A549 (cell line): ENCODE data around the gene CHD8. TPM values are rescaled to one million over a fixed set of nuclear protein-coding genes. Genes with fewer than 3 reads are reported as not detected.

ENCODE experiments used
- ATAC-seq, 2 experiments: fragments of 200-7000 bp in 1 of 2; fragments of >200 bp in 1 of 2; cut with Nextera tagmentation in 1 of 2; cut with Tn5 transposase in 1 of 2; 3 replicates each; pipeline versions ENCODE4 v1.8.0 to v1.9.1; 2018 to 2020; ENCODE audit warnings: mild to moderate bottlenecking in 1 of 2, moderate library complexity in 1 of 2
- CTCF ChIA-PET: fragments of 300-600 bp; sonication (Branson Sonifier 250); formaldehyde crosslinking; extraction: SDS; loops from one replicate; lab custom pipeline; 2021; ENCODE audit warnings: antibody characterized with exemption, inconsistent platforms; lab: Yijun Ruan, JAX
- POLR2A ChIA-PET: fragments of 350-600 bp; formaldehyde crosslinking; extraction: SDS; loops from one replicate; lab custom pipeline; 2021; ENCODE audit warnings: antibody characterized with exemption, inconsistent platforms; lab: Yijun Ruan, JAX
- DNase-seq, 2 experiments: peaks; one replicate each; pipeline versions ENCODE4 v3.0.0 to v3.0.0-alpha.2; 2011 to 2016; ENCODE audit warnings: low read depth in 1 of 2, low spot score in 1 of 2
- FAIRE-seq: peaks from 2 replicates; lab custom pipeline; 2011; peaks lifted over from hg19 to GRCh38; lab: Jason Lieb, UNC
- H3K27ac ChIP-seq, 2 experiments: fragments of >200 bp; sonication (Bioruptor Twin); formaldehyde crosslinking; 3 replicates each; pipeline ENCODE4 v1.5.1; 2016 to 2017
- H3K4me1 ChIP-seq: fragments of >200 bp; sonication (Bioruptor Twin); formaldehyde crosslinking; 3 replicates; pipeline ENCODE4 v1.6.1; 2016
- H3K4me2 ChIP-seq: fragments of >200 bp; sonication (Bioruptor Twin); formaldehyde crosslinking; 3 replicates; pipeline ENCODE4 v1.6.1; 2016
- H3K4me3 ChIP-seq: fragments of >200 bp; sonication (Bioruptor Twin); formaldehyde crosslinking; 3 replicates; pipeline ENCODE4 v1.5.1; 2016
- H3K9me3 ChIP-seq: fragments of >200 bp; sonication (Bioruptor Twin); formaldehyde crosslinking; 3 replicates; pipeline ENCODE4 v1.6.1; 2016
- CHD2 ChIP-seq: fragments of 150-350 bp; IDR thresholded peaks from 2 replicates; pipeline ENCODE4 v1.6.1; 2014; ENCODE audit warnings: low read length; ENCODE audit not compliant: partially characterized antibody
- CHD4 ChIP-seq: fragments of 200-600 bp; sonication (generic); IDR thresholded peaks from 2 replicates; pipeline ENCODE4 v1.6.1; 2016; ENCODE audit warnings: antibody characterized with exemption, mild to moderate bottlenecking, borderline replicate concordance
- E2F6 ChIP-seq: IDR thresholded peaks from 2 replicates; pipeline ENCODE4 v1.6.1; 2012; ENCODE audit warnings: low read depth, borderline replicate concordance
- ESRRA ChIP-seq: fragments of 150-350 bp; IDR thresholded peaks from 2 replicates; pipeline ENCODE4 v1.6.1; 2014; ENCODE audit warnings: mild to moderate bottlenecking, low read length, borderline replicate concordance
- GATA3 ChIP-seq: IDR thresholded peaks from 2 replicates; pipeline ENCODE4 v1.6.1; 2012; ENCODE audit warnings: borderline replicate concordance
- HEYL ChIP-seq: fragments of 250-450 bp; sonication (Bioruptor Pico); IDR thresholded peaks from 2 replicates; pipeline ENCODE4 v1.8.0; 2021; ENCODE audit warnings: mild to moderate bottlenecking, moderate library complexity
- HOXB5 ChIP-seq: fragments of 250-450 bp; sonication (Bioruptor Pico); IDR thresholded peaks from 2 replicates; pipeline ENCODE4 v1.5.0; 2020; ENCODE audit warnings: mild to moderate bottlenecking, moderate library complexity
- JUN ChIP-seq, 2 experiments: fragments of >200 bp; sonication (Bioruptor Twin); formaldehyde crosslinking; IDR thresholded peaks; 2 replicates in 1 of 2; 3 replicates in 1 of 2; pipeline ENCODE4 v1.6.1; 2016 to 2017
- JUNB ChIP-seq: fragments of >200 bp; sonication (Bioruptor Twin); formaldehyde crosslinking; IDR thresholded peaks from 2 replicates; pipeline ENCODE4 v1.6.1; 2016
- MAFK ChIP-seq: fragments of 450-650 bp; IDR thresholded peaks from 2 replicates; pipeline ENCODE4 v1.6.1; 2014; ENCODE audit not compliant: partially characterized antibody
- RAD21 ChIP-seq, 2 experiments: fragments of >200 bp in 1 of 2; sonication (Bioruptor Twin) in 1 of 2; formaldehyde crosslinking in 1 of 2; IDR thresholded peaks in 1 of 2; conservative IDR thresholded peaks in 1 of 2; 2 replicates in 1 of 2; 3 replicates in 1 of 2; pipeline ENCODE4 v1.6.1; 2012 to 2018; ENCODE audit warnings: inconsistent platforms in 1 of 2
- RFX5 ChIP-seq: fragments of 450-650 bp; IDR thresholded peaks from 2 replicates; pipeline ENCODE4 v1.7.1; 2014; ENCODE audit warnings: antibody characterized with exemption, mild to moderate bottlenecking, moderate library complexity
- SREBF2 ChIP-seq: fragments of 450-650 bp; IDR thresholded peaks from 2 replicates; pipeline ENCODE4 v1.6.1; 2014; ENCODE audit warnings: mild to moderate bottlenecking, moderate library complexity
- TP53 ChIP-seq: fragments of 250-450 bp; sonication (Bioruptor Pico); IDR thresholded peaks from 2 replicates; pipeline ENCODE4 v1.5.0; 2021; ENCODE audit warnings: mild to moderate bottlenecking, moderate library complexity
- ZC3H11A ChIP-seq: fragments of 450-650 bp; IDR thresholded peaks from 2 replicates; pipeline ENCODE4 v1.6.1; 2014; ENCODE audit warnings: antibody characterized with exemption, mild to moderate bottlenecking
- ZFP36 ChIP-seq: fragments of 450-650 bp; IDR thresholded peaks from 2 replicates; pipeline ENCODE4 v1.6.1; 2014; ENCODE audit warnings: borderline replicate concordance; ENCODE audit not compliant: partially characterized antibody
- WGBS: methylation state at CpG from one replicate; pipeline ENCODE4 v1.1.6; 2017; ENCODE audit errors: missing lambda C conversion rate; 5-methylcytosine and 5-hydroxymethylcytosine counted together
- polyA plus RNA-seq, 4 experiments: library from polyadenylated mRNA; depleted of rRNA in 3 of 4; stranded (reverse); fragments of >200 nt; fragmentation: RNase III in 1 of 4; extraction: RNeasy Plus Mini Kit Qiagen cat#74134 plus additional on column Dnase treatment in 1 of 4; gene quantifications; 2 replicates in 3 of 4; 3 replicates in 1 of 4; pipeline ENCODE4 v1.2.3, GENCODE V29; 2011 to 2017
- TF ChIP-seq, protein P1 (sequence below): fragments of >200 bp; sonication (Bioruptor Twin); formaldehyde crosslinking; IDR thresholded peaks from 3 replicates; pipeline ENCODE4 v1.5.1; 2016
- TF ChIP-seq, protein P2 (sequence below): fragments of 250-450 bp; sonication (Bioruptor Pico); IDR thresholded peaks from 2 replicates; pipeline ENCODE4 v1.5.0; 2021; ENCODE audit warnings: mild to moderate bottlenecking, moderate library complexity, borderline replicate concordance
- TF ChIP-seq, protein P3 (sequence below): fragments of 150-350 bp; IDR thresholded peaks from 2 replicates; pipeline ENCODE4 v1.6.1; 2014; ENCODE audit warnings: low read depth, mild to moderate bottlenecking, low read length

The CHD8 gene
- polyA plus RNA-seq, 2 of the 4 experiments (the other 2 are of a cell fraction) = 28.5 to 36.8 TPM

- POLR2A ChIA-PET = no interaction called here
- DNase-seq (no peak), ATAC-seq (no peak), FAIRE-seq (no peak)
- H3K4me2 ChIP-seq = no peak overlapping the region
- H3K4me3 ChIP-seq = no peak overlapping the region
- H3K9me3 ChIP-seq = no peaks in the 10 kb centered on the region
- TF ChIP-seq TP53 (CRISPR knock-in tag) = no peak
- TF ChIP-seq JUN (IDR thresholded peaks at IDR 0.05) = no peak
- TF ChIP-seq E2F6 = no peak
- TF ChIP-seq, protein P1, sequence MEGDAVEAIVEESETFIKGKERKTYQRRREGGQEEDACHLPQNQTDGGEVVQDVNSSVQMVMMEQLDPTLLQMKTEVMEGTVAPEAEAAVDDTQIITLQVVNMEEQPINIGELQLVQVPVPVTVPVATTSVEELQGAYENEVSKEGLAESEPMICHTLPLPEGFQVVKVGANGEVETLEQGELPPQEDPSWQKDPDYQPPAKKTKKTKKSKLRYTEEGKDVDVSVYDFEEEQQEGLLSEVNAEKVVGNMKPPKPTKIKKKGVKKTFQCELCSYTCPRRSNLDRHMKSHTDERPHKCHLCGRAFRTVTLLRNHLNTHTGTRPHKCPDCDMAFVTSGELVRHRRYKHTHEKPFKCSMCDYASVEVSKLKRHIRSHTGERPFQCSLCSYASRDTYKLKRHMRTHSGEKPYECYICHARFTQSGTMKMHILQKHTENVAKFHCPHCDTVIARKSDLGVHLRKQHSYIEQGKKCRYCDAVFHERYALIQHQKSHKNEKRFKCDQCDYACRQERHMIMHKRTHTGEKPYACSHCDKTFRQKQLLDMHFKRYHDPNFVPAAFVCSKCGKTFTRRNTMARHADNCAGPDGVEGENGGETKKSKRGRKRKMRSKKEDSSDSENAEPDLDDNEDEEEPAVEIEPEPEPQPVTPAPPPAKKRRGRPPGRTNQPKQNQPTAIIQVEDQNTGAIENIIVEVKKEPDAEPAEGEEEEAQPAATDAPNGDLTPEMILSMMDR = no peak
- no peak for TF ChIP-seq GATA3
- no peaks in the 10 kb centered on the region for H3K4me1 ChIP-seq
- CTCF ChIA-PET = interaction anchor here (0.8 to 1.3 kb wide), 2 partner anchors 13 to 15 kb away, joined by 3 to 5 read pairs; no protein-coding TSS in a partner anchor
- whole genome bisulfite sequencing = 93% methylated on average over 4 of the region's 4 CpGs
- no peak overlapping the region for H3K27ac ChIP-seq
Observed at GRCh38 chr14:21428930-21429329, 27.0 kb downstream of the CHD8 start.

DNA sequence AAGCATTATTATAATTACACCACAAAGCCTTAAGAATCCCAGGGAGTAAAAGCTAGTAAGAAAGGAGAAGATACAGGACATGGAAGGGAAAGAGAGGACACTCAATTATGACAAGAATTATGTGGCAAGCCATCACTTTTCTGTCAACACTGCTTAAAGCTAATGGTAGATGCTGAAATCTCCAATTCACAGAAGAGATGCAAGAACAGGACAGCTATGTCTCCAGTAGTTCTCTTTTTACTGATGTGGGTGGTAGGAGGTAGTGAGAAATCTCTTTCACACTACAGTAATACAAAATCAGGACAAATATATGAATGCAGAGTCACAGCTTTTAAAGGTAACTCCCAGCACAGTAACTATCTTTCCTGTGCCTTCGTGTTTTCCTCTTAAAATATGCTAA lies 29.2 kb downstream of the CHD8 start:
- CTCF ChIA-PET = interaction anchor here (0.7 to 1.2 kb wide), 4 partner anchors 10 to 29 kb away, joined by 3 read pairs; partner anchors contain the start of gene CHD8

GRCh38 chr14:21419528-21419927 lies 36.4 kb downstream of the CHD8 start:
- DNase-seq (no peak), FAIRE-seq (no peak), ATAC-seq (no peak)
- ChIA-PET CTCF (interaction anchor here (0.6 kb wide), 1 partner anchor 164 kb away, joined by 3 read pairs; no protein-coding TSS in a partner anchor), POLR2A (no interaction called here)
- no peak overlapping the region for H3K27ac ChIP-seq
- no peaks in the 10 kb centered on the region for H3K9me3 ChIP-seq
- TF ChIP-seq CHD2 = no peak
- no peak for TF ChIP-seq ESRRA
- no peak for TF ChIP-seq ZFP36
- no peak for TF ChIP-seq HEYL (CRISPR knock-in tag)
- TF ChIP-seq HOXB5 (CRISPR knock-in tag) = no peak
- no peak overlapping the region for H3K4me2 ChIP-seq
- H3K4me3 ChIP-seq = no peak overlapping the region
- WGBS = 93% methylated on average over 5 of the region's 5 CpGs
- H3K4me1 ChIP-seq = no peaks in the 10 kb centered on the region

More for the DNA sequence above, 29.2 kb downstream of the CHD8 start:
- ATAC-seq = no peak
- Histone ChIP-seq H3K9me3 (no peaks in the 10 kb centered on the region), H3K4me1 (no peaks in the 10 kb centered on the region), H3K27ac (no peak overlapping the region), H3K4me2 (no peak overlapping the region), H3K4me3 (no peak overlapping the region)
- DNase-seq = no peak
- 88% methylated on average over 1 of the region's 1 CpG for WGBS
- POLR2A ChIA-PET = no interaction called here
- TF ChIP-seq E2F6 = no peak
- no peak for FAIRE-seq

- Histone ChIP-seq H3K27ac (no peak overlapping the region), H3K4me2 (no peak overlapping the region), H3K9me3 (no peaks in the 10 kb centered on the region), H3K4me1 (no peaks in the 10 kb centered on the region), H3K4me3 (no peak overlapping the region)
- no peak for ATAC-seq
- TF ChIP-seq ZC3H11A (peak; percentile 33; the same call in 1 of the 2 replicates), CHD2 (no peak)
- ChIA-PET CTCF (interaction anchor here (1.0 to 2.4 kb wide), 5 partner anchors 13 to 401 kb away, joined by 3 to 5 read pairs (median 3); partner anchors contain the start of gene CHD8), POLR2A (interaction anchor here (0.6 to 1.0 kb wide), 2 partner anchors 15 to 21 kb away, joined by 3 to 5 read pairs; no protein-coding TSS in a partner anchor)
- WGBS = 91% methylated on average over 4 of the region's 4 CpGs
- FAIRE-seq = no peak
- DNase-seq = no peak
Observed at GRCh38 chr14:21415329-21415728, 40.6 kb downstream of the CHD8 start.

DNA sequence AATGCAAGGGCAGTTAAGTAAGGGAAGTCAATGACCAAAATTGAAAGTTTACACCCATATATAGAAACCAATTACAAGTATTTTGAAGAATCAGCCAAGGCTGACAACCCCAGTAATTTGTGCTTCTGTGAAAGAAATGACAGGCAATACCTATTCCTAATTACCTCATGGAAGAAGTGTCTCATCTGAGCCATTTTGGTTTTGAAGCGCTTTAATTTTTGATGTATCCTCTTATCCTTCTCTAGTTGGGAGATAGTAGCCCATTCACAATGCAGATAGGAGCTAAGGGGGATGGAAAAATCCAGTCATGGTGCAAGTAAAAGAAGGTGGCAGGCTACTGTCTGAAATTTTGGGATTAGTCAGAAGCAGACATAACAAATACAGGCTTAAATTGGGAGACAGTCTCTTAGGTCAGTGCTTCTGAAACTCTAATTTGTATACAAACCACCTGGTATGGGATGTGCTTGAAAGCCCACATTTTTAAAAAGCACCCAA lies 41.7 kb downstream of the CHD8 start:
- ChIA-PET POLR2A (interaction anchor here (1.0 kb wide), 1 partner anchor 16 kb away, joined by 3 read pairs; no protein-coding TSS in a partner anchor), CTCF (interaction anchor here (1.2 to 2.4 kb wide), 3 partner anchors 14 to 42 kb away, joined by 3 to 5 read pairs (median 5); partner anchors contain the start of gene CHD8)
- no peaks in the 10 kb centered on the region for H3K9me3 ChIP-seq
- WGBS = 93% methylated on average over 1 of the region's 1 CpG
- DNase-seq = no peak
- no peaks in the 10 kb centered on the region for H3K4me1 ChIP-seq
- H3K4me2 ChIP-seq = no peak overlapping the region
- H3K27ac ChIP-seq = no peak overlapping the region
- H3K4me3 ChIP-seq = no peak overlapping the region
- no peak for ATAC-seq
- FAIRE-seq = no peak
- TF ChIP-seq, protein P2, sequence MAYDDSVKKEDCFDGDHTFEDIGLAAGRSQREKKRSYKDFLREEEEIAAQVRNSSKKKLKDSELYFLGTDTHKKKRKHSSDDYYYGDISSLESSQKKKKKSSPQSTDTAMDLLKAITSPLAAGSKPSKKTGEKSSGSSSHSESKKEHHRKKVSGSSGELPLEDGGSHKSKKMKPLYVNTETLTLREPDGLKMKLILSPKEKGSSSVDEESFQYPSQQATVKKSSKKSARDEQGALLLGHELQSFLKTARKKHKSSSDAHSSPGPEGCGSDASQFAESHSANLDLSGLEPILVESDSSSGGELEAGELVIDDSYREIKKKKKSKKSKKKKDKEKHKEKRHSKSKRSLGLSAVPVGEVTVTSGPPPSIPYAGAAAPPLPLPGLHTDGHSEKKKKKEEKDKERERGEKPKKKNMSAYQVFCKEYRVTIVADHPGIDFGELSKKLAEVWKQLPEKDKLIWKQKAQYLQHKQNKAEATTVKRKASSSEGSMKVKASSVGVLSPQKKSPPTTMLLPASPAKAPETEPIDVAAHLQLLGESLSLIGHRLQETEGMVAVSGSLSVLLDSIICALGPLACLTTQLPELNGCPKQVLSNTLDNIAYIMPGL (CRISPR knock-in tag) = no peak
- no peak for TF ChIP-seq ZFP36
- no peak for TF ChIP-seq RFX5
- no peak for TF ChIP-seq CHD4
- no peak for TF ChIP-seq SREBF2
- no peak for TF ChIP-seq JUN (IDR thresholded peaks at IDR 0.05)
- no peak for TF ChIP-seq MAFK
- no peak for TF ChIP-seq RAD21 (conservative IDR thresholded peaks at IDR 0.05 in 1 of 2, IDR thresholded peaks at IDR 0.05 in 1 of 2)
- TF ChIP-seq JUNB = no peak
- TF ChIP-seq, protein P3, sequence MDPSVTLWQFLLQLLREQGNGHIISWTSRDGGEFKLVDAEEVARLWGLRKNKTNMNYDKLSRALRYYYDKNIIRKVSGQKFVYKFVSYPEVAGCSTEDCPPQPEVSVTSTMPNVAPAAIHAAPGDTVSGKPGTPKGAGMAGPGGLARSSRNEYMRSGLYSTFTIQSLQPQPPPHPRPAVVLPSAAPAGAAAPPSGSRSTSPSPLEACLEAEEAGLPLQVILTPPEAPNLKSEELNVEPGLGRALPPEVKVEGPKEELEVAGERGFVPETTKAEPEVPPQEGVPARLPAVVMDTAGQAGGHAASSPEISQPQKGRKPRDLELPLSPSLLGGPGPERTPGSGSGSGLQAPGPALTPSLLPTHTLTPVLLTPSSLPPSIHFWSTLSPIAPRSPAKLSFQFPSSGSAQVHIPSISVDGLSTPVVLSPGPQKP = no peak
